Heart right ventricle (tissue), 16 donors: ENCODE measurements around the gene CLASRP. TPM values are rescaled to one million over a fixed set of nuclear protein-coding genes. Genes with fewer than 3 reads are reported as not detected.

Experiments used
- ATAC-seq, 8 donors: fragments of 200-7000 bp; cut with Tn5 transposase; one replicate each; pipeline ENCODE4 v1.9.1; 2020; ENCODE audit warnings: mild to moderate bottlenecking in 8 of 8, moderate library complexity in 8 of 8, moderate number of reproducible peaks in 1 of 8
- DNase-seq, 2 donors: peaks; one replicate each; pipeline ENCODE4 v3.0.0-alpha.2; 2020
- H3K27ac ChIP-seq, 10 donors: fragments of 200-600 bp; sonication (generic) in 2 of 10; one replicate each; pipeline versions ENCODE4 v1.5.0 to v1.8.0; 2020 to 2022; ENCODE audit warnings: mild to moderate bottlenecking in 3 of 10
- H3K27me3 ChIP-seq, 7 donors: fragments of 200-600 bp; one replicate each; pipeline ENCODE4 v1.8.0; 2021 to 2022; ENCODE audit warnings: mild to moderate bottlenecking in 2 of 7
- H3K36me3 ChIP-seq, 9 donors: fragments of 200-600 bp; sonication (generic) in 1 of 9; one replicate each; pipeline versions ENCODE4 v1.5.0 to v1.8.0; 2020 to 2022; ENCODE audit warnings: mild to moderate bottlenecking in 2 of 9
- H3K4me1 ChIP-seq, 9 donors: fragments of 200-600 bp; sonication (generic) in 1 of 9; one replicate each; pipeline versions ENCODE4 v1.5.0 to v1.8.0; 2020 to 2022; ENCODE audit warnings: mild to moderate bottlenecking in 4 of 9
- H3K4me3 ChIP-seq, 10 donors: fragments of 200-600 bp; sonication (generic) in 2 of 10; one replicate each; pipeline versions ENCODE4 v1.5.0 to v1.8.0; 2020 to 2022; ENCODE audit warnings: mild to moderate bottlenecking in 7 of 10, moderate library complexity in 2 of 10
- H3K9me3 ChIP-seq, 11 donors: fragments of 200-600 bp in 10 of 11; sonication (generic) in 2 of 11; one replicate each; pipeline versions ENCODE4 v1.5.0 to v1.8.0; 2013 to 2022; ENCODE audit warnings: mild to moderate bottlenecking in 2 of 11, control low read depth in 1 of 11, moderate library complexity in 1 of 11
- CTCF ChIP-seq, 9 donors: fragments of 200-600 bp; sonication (generic) in 2 of 9; IDR thresholded peaks; one replicate each; pipeline versions ENCODE4 v1.5.0 to v1.8.0; 2021 to 2022; ENCODE audit warnings: antibody characterized with exemption in 9 of 9, mild to moderate bottlenecking in 5 of 9, moderate library complexity in 1 of 9
- WGBS, 2 donors: extraction: QIAGEN DNeasy Blood & Tissue Kit; methylation state at CpG; one replicate each; pipeline ENCODE4 v1.1.7; 2013; ENCODE audit warnings: inconsistent platforms in 1 of 2; 5-methylcytosine and 5-hydroxymethylcytosine counted together
- intact Hi-C, 10 donors: fragments of 100-400 bp; cut with DNase I; formaldehyde crosslinking; loops; one replicate each; pipeline versions ENCODE4 v1.11.1 to v1.14.2; 2022
- polyA plus RNA-seq, 2 donors: library from polyadenylated mRNA; stranded (reverse); fragments of 200-250 nt; gene quantifications; one replicate each; pipeline ENCODE4 v1.2.3, GENCODE V29; 2013
- total RNA-seq, 10 donors: library from RNA; stranded (reverse); fragmentation: NEBNext Ultra II Directional in 3 of 10; extraction: Animal tissue kit (Norgen Biotek cat#: 25700) in 3 of 10; gene quantifications; one replicate each; pipeline versions ENCODE4 v1.2.1 to v1.2.4, GENCODE V29; 2021 to 2023
- donor health status: Arrhythmogenic right ventricular cardiomyopathy.
- donor health status: ischemic (EF 13 %, LVEDD 7.1; RV severe dilation, severe dysfunction).
- donor health status: healthy with polysubstance abuse.
- donor health status: DM: no; HTN: yes; CAD: no.
- donor health status: DM: no; HTN: no; CAD: no.
- donor health status: ischemic (EF 25% LVEDD 6.9; RV normal size, moderate dysfunction).
- donor health status: ischemic (EF 25% LVEDD 5.7; RV mildly dilated, moderate dysfunction).
- donor health status: healthy.
- donor health status: DM: yes; HTN: yes; CAD: no.
- donor health status: Ischemic cardiomyopathy.
- donor health status: ischemic (EF 35%, LVEDD 5.7; RV mildly dilated, moderate dysfunction).
- donor health status: nonischemic (EF 11% LVEDD 7.7; RV severe dilation, severe dysfunction).
- donor health status: DM: yes; HTN: yes; CAD: no.
- donor health status: PGD.
- donor health status: ischemic (EF 29% LVEDD 5.4; RV normal size, mild dysfunction).
- donor health status: nonischemic (EF 23%, LVEDD 6.1; RV moderate dilation, normal function).

The CLASRP gene
- total and polyA plus RNA-seq, 12 donors: 24.0 to 142 (median 30.0) TPM

DNA sequence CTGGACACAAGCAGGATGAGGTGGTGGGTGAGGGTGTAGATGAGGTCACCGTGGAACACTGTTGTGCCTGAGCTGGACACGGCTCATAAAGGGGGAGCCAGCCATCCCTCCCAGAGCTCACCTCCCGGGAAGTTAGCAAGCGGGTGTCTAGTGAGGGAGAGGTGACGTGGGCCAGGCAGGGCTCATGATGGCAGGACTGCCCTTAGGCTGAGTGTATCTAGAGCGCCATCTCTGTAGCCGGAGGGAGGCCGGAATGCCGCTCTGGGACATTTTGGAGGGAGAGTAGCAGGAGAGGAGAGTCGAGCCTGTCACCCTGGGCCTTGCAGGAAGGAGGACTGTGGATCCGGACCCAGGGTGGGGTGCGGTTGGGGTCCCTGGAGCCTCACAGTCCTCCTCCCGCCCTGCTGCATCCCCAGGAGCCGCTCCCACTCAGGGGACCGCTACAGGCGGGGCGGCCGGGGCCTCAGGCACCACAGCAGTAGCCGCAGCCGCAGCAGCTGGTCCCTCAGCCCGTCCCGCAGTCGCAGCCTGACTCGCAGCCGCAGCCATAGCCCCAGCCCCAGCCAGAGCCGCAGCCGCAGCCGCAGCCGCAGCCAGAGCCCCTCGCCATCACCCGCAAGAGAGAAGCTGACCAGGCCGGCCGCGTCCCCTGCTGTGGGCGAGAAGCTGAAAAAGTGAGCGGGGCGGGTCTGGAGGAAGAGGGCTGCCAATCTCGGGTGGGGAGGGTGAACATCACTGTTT is 28.2 kb downstream of the CLASRP start:
- H3K4me1 ChIP-seq: no peaks in the 10 kb centered on the region
- intact Hi-C loops: no loop called here
- no peaks in the 10 kb centered on the region for H3K27me3 ChIP-seq
- H3K4me3 ChIP-seq: no peak overlapping the region
- no peak overlapping the region for H3K27ac ChIP-seq
- DNase-seq (no peak), ATAC-seq (no peak)
- H3K36me3 ChIP-seq: peaks cover 5 to 100% (median 66%) of the 10 kb centered on the region in 9 donors
- H3K9me3 ChIP-seq: no peaks in the 10 kb centered on the region
- no peak for TF ChIP-seq CTCF (IDR thresholded peaks at IDR 0.05)
- WGBS, 2 donors: 85 to 91% methylated on average over 38 of the region's 38 CpGs

DNA sequence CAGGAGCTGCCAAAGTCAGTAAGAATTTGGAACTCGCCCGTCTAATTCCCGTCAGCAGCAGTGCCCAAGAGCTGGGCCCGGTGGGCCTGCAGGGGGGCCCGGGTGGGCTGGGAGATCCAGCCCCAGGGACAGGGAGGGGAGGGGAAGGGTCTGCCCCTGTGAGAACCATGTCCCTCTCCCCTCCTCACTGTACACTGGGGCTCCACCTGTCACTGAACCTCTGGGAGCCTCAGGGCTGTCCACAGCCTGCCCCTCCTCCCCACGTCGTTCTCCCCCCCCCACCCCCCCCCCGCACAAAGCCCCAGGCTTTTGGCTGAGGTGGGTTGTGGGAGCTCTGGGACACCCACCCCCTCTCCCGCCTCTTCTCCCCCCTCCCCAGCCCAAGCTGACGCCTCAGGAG is 29.2 kb downstream of the CLASRP start:
- no peaks in the 10 kb centered on the region for H3K4me1 ChIP-seq
- ATAC-seq: no peak
- 72 to 87% methylated on average over 7 to 10 of the region's 10 CpGs for WGBS, 2 donors

DNA sequence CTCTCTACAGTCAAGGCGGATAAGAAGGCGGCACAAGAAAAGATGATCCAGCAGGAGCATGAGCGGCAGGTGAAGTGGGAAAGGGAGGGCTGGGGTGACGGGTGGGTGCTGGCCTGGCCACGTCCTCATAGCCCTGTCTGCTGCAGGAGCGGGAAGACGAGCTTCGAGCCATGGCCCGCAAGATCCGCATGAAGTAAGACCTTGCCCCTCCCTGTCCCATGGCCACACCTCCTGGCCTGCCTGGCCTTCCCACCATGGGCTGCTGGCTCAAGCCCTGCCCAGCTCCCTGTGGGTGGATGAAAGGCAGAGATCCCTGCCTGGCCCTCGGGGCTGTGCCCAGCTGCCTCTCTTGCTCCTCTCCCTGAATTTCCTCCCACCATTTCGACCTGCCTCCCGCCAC is 30.2 kb downstream of the CLASRP start:
- 72 to 76% methylated on average over 13 of the region's 13 CpGs for WGBS, 2 donors
- Histone ChIP-seq H3K4me1 (no peaks in the 10 kb centered on the region), H3K27me3 (no peaks in the 10 kb centered on the region), H3K9me3 (no peaks in the 10 kb centered on the region), H3K36me3 (peaks cover 0 to 87% (median 46%) of the 10 kb centered on the region in 9 donors), H3K4me3 (no peak overlapping the region), H3K27ac (no peak overlapping the region)
- peak in 5 of 8 donors; percentile 18 to 36 (median 29) for ATAC-seq
- no peak for DNase-seq
- no peak for TF ChIP-seq CTCF (IDR thresholded peaks at IDR 0.05)
- intact Hi-C loops: no loop called here

More for the DNA sequence above, 29.2 kb downstream of the CLASRP start:
- H3K9me3 ChIP-seq: no peaks in the 10 kb centered on the region
- intact Hi-C loops: no loop called here
- DNase-seq: no peak
- no peak overlapping the region for H3K4me3 ChIP-seq
- no peaks in the 10 kb centered on the region for H3K27me3 ChIP-seq
- no peak overlapping the region for H3K27ac ChIP-seq
- H3K36me3 ChIP-seq: peaks cover 5 to 97% (median 56%) of the 10 kb centered on the region in 9 donors
- no peak for TF ChIP-seq CTCF (IDR thresholded peaks at IDR 0.05)

DNA sequence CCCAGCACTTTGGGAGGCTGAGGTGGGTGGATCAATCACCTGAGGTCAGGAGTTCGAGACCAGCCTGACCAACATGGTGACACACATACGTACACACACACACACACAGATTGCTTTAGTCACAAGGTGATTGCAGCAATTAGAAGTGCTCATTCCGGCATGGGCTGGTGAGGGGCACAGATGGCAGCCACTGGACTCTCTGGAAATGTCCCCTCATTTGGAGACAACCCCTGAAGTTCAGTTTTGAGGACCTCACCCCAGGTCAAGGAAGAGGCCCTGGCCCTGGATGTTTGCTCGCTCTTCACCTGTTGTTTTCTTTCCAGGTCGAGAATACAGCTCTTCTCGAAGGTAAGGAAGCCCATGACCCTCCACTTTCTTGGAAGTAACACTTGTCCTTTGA is 31.4 kb downstream of the CLASRP start:
- peaks cover 0 to 7% (median 0%) of the 10 kb centered on the region in 9 donors for H3K4me1 ChIP-seq
- ATAC-seq (no peak), DNase-seq (no peak)
- H3K27me3 ChIP-seq: no peaks in the 10 kb centered on the region
- no peak overlapping the region for H3K27ac ChIP-seq
- peaks cover 0 to 76% (median 42%) of the 10 kb centered on the region in 9 donors for H3K36me3 ChIP-seq
- H3K9me3 ChIP-seq: no peaks in the 10 kb centered on the region
- intact Hi-C loops: no loop called here
- 91 to 95% methylated on average over 6 of the region's 6 CpGs for whole genome bisulfite sequencing, 2 donors
- no peak overlapping the region for H3K4me3 ChIP-seq
- TF ChIP-seq CTCF (IDR thresholded peaks at IDR 0.05): no peak
